Endodermal cell (in vitro differentiated cells): ENCODE results near the gene SRA1. TPM values are rescaled to one million over a fixed set of nuclear protein-coding genes. Genes with fewer than 3 reads are reported as not detected.
"Not testable (repeated sequence)": the region's sequence is repeated elsewhere in the genome, so short reads cannot be mapped to it uniquely, and the experiment has no call there.

Experiments used
- DNase-seq: peaks from one replicate; pipeline ENCODE4 v3.0.0-alpha.2; 2017
- H3K27ac ChIP-seq: 2 replicates; pipeline ENCODE4 v1.5.1; 2013; ENCODE audit warnings: mild to moderate bottlenecking, low read depth, low read length, moderate library complexity
- H3K27me3 ChIP-seq: 2 replicates; pipeline ENCODE4 v1.6.1; 2013; ENCODE audit warnings: mild to moderate bottlenecking, low read length, moderate library complexity; ENCODE audit not compliant: insufficient read depth, control insufficient read depth, poor library complexity, severe bottlenecking
- H3K36me3 ChIP-seq: 2 replicates; pipeline ENCODE4 v1.7.0; 2013; ENCODE audit warnings: mild to moderate bottlenecking, low read length, moderate library complexity; ENCODE audit not compliant: control insufficient read depth, insufficient read depth
- H3K4me1 ChIP-seq: one replicate; pipeline ENCODE4 v1.7.0; 2013; ENCODE audit warnings: low read length; ENCODE audit not compliant: control insufficient read depth, insufficient read depth
- H3K4me3 ChIP-seq: 2 replicates; pipeline ENCODE4 v1.5.1; 2013; ENCODE audit warnings: mild to moderate bottlenecking, low read length, moderate library complexity
- H3K9ac ChIP-seq: 2 replicates; pipeline ENCODE4 v1.6.1; 2013; ENCODE audit warnings: mild to moderate bottlenecking, low read length, moderate library complexity; ENCODE audit not compliant: poor library complexity, severe bottlenecking; ENCODE audit errors: extremely low read depth
- H3K9me3 ChIP-seq: 2 replicates; pipeline ENCODE4 v1.6.1; 2013; ENCODE audit warnings: mild to moderate bottlenecking, low read length, moderate library complexity; ENCODE audit not compliant: control insufficient read depth
- H3K27ac Mint-ChIP-seq: 2 replicates; pipeline ENCODE4 v1.8.0; 2020; ENCODE audit warnings: mixed read lengths
- H3K27me3 Mint-ChIP-seq: 2 replicates; pipeline ENCODE4 v1.8.0; 2021; ENCODE audit warnings: mild to moderate bottlenecking, mixed read lengths; ENCODE audit not compliant: insufficient read depth
- H3K36me3 Mint-ChIP-seq: 2 replicates; pipeline ENCODE4 v1.8.0; 2020; ENCODE audit warnings: low read depth, mixed read lengths
- H3K4me1 Mint-ChIP-seq: 2 replicates; pipeline ENCODE4 v1.8.0; 2020; ENCODE audit warnings: mixed read lengths
- H3K4me3 Mint-ChIP-seq: 2 replicates; pipeline ENCODE4 v1.8.0; 2020; ENCODE audit warnings: mild to moderate bottlenecking, moderate library complexity, mixed read lengths
- H3K9me3 Mint-ChIP-seq: 2 replicates; pipeline ENCODE4 v1.8.0; 2020; ENCODE audit warnings: mild to moderate bottlenecking, mixed read lengths
- CTCF ChIP-seq: fragments of 200-600 bp; sonication (generic); conservative IDR thresholded peaks from 2 replicates; pipeline ENCODE4 v1.5.0; 2021; ENCODE audit warnings: antibody characterized with exemption, mild to moderate bottlenecking
- WGBS, 2 experiments: methylation state at CpG; one replicate each; pipeline versions ENCODE4 v1.1.5 to v1.1.7; 2013; ENCODE audit warnings: missing lambda C conversion rate in 2 of 2, mixed read lengths in 1 of 2; ENCODE audit not compliant: insufficient coverage in 1 of 2, insufficient read length in 1 of 2; 5-methylcytosine and 5-hydroxymethylcytosine counted together
- total RNA-seq, 2 donors: library from RNA; stranded (reverse); fragmentation: NEBNext Ultra II Directional in 1 of 2; extraction: Animal tissue kit (Norgen Biotek cat#: 25700) in 1 of 2; gene quantifications; 2 replicates in 1 of 2; 3 replicates in 1 of 2; pipeline ENCODE4 v1.2.1, GENCODE V29; 2021

Gene SRA1
- total RNA-seq, 2 donors from 2014 or later = 40.5 to 42.9 TPM

- peaks cover 8% of the 10 kb centered on the region for H3K9me3 Mint-ChIP-seq
- no peak overlapping the region for H3K9ac ChIP-seq
- H3K4me1 ChIP-seq = no peaks in the 10 kb centered on the region
- H3K27ac Mint-ChIP-seq = no peak overlapping the region
- H3K36me3 ChIP-seq = no peaks in the 10 kb centered on the region
- H3K27me3 ChIP-seq = no peaks in the 10 kb centered on the region
- peaks cover 7% of the 10 kb centered on the region for H3K27me3 Mint-ChIP-seq
- H3K36me3 Mint-ChIP-seq = no peaks in the 10 kb centered on the region
- H3K4me3 ChIP-seq = no peak overlapping the region
- H3K4me1 Mint-ChIP-seq = no peaks in the 10 kb centered on the region
- H3K27ac ChIP-seq = no peak overlapping the region
- H3K9me3 ChIP-seq = peaks cover 13% of the 10 kb centered on the region
- 96 to 100% methylated on average over 1 to 2 of the region's 2 CpGs for WGBS, 2 experiments
- DNase-seq = no peak
- no peak for TF ChIP-seq CTCF
- H3K4me3 Mint-ChIP-seq = no peak overlapping the region
Measured at GRCh38 chr5:140603734-140604133, 46.5 kb upstream of the SRA1 start.

- H3K4me3 ChIP-seq, H3K4me1 ChIP-seq, H3K9ac ChIP-seq, H3K27me3 ChIP-seq, H3K36me3 Mint-ChIP-seq, H3K9me3 ChIP-seq, DNase-seq, H3K27ac ChIP-seq, H3K4me1 Mint-ChIP-seq, H3K4me3 Mint-ChIP-seq, H3K36me3 ChIP-seq, H3K27ac Mint-ChIP-seq, H3K27me3 Mint-ChIP-seq, H3K9me3 Mint-ChIP-seq: not testable (repeated sequence)
- 91% methylated on average over 4 of the region's 4 CpGs for WGBS, 2 experiments
Measured at GRCh38 chr5:140603446-140603698, 46.1 kb upstream of the SRA1 start.

- H3K36me3 Mint-ChIP-seq = no peaks in the 10 kb centered on the region
- Histone ChIP-seq H3K9ac (no peak overlapping the region), H3K4me1 (no peaks in the 10 kb centered on the region), H3K36me3 (no peaks in the 10 kb centered on the region), H3K9me3 (peaks cover 3% of the 10 kb centered on the region), H3K27ac (no peak overlapping the region), H3K27me3 (peaks cover 5% of the 10 kb centered on the region), H3K4me3 (no peak overlapping the region)
- 88 to 90% methylated on average over 1 to 4 of the region's 4 CpGs for WGBS, 2 experiments
- peaks cover 6% of the 10 kb centered on the region for H3K9me3 Mint-ChIP-seq
- H3K4me1 Mint-ChIP-seq = no peaks in the 10 kb centered on the region
- no peak overlapping the region for H3K27ac Mint-ChIP-seq
- no peak for DNase-seq
- H3K27me3 Mint-ChIP-seq = peaks cover 8% of the 10 kb centered on the region
- H3K4me3 Mint-ChIP-seq = no peak overlapping the region
- TF ChIP-seq CTCF = no peak
Measured at GRCh38 chr5:140602147-140602546, 44.9 kb upstream of the SRA1 start.

- Mint-ChIP-seq H3K9me3 (no peaks in the 10 kb centered on the region), H3K27me3 (peaks cover 8% of the 10 kb centered on the region), H3K4me3 (no peak overlapping the region), H3K4me1 (no peaks in the 10 kb centered on the region), H3K36me3 (no peaks in the 10 kb centered on the region), H3K27ac (no peak overlapping the region)
- no peak overlapping the region for H3K4me3 ChIP-seq
- no peak for TF ChIP-seq CTCF
- H3K36me3 ChIP-seq = no peaks in the 10 kb centered on the region
- peaks cover 6% of the 10 kb centered on the region for H3K27me3 ChIP-seq
- no peak overlapping the region for H3K27ac ChIP-seq
- DNase-seq = no peak
- H3K4me1 ChIP-seq = no peaks in the 10 kb centered on the region
- no peak overlapping the region for H3K9ac ChIP-seq
- H3K9me3 ChIP-seq = no peaks in the 10 kb centered on the region
Measured at GRCh38 chr5:140600096-140600495, 42.8 kb upstream of the SRA1 start.
